ENCODE measurements around the gene KIF19. TPM values are rescaled to one million over a fixed set of nuclear protein-coding genes. Genes with fewer than 3 reads are reported as not detected.

The KIF19 gene
- total RNA-seq, 4 donors from 2014 or later = 0.65 to 0.91 (median 0.68) TPM; not detected in 1

- WGBS, 2 donors = 42 to 52% methylated on average over 11 of the region's 11 CpGs
- no peak overlapping the region for H3K4me3 ChIP-seq (ENCODE audit: low read depth, poor library complexity, severe bottlenecking)
- TF ChIP-seq POLR2A (IDR thresholded peaks at IDR 0.05) = no peak
- no peak for TF ChIP-seq CTCF (IDR thresholded peaks at IDR 0.05)
- intact Hi-C loops (cut with DNase I; ENCODE audit: low total_unique reads) = no loop called here
- DNase-seq (ENCODE audit: low spot score in 2 of 2) = no peak
These were observed 35.7 kb upstream of the KIF19 start for GRCh38 chr17:74290340-74290739.

GRCh38 chr17:74292495-74292894 lies 33.5 kb upstream of the KIF19 start:
- 69% methylated on average over 10 of the region's 10 CpGs for WGBS, 2 donors
- TF ChIP-seq CTCF (IDR thresholded peaks at IDR 0.05) = no peak
- no peak for TF ChIP-seq POLR2A (IDR thresholded peaks at IDR 0.05)
- H3K4me3 ChIP-seq (ENCODE audit: low read depth, poor library complexity, severe bottlenecking) = no peak overlapping the region
- intact Hi-C loops (cut with DNase I; ENCODE audit: low total_unique reads) = no loop called here
- DNase-seq (ENCODE audit: low spot score in 2 of 2) = no peak

- 69 to 76% methylated on average over 10 of the region's 10 CpGs for WGBS, 2 donors
- no peak for DNase-seq (ENCODE audit: low spot score in 2 of 2)
- TF ChIP-seq CTCF (IDR thresholded peaks at IDR 0.05) (no peak), POLR2A (IDR thresholded peaks at IDR 0.05) (no peak)
- no peak overlapping the region for H3K4me3 ChIP-seq (ENCODE audit: low read depth, poor library complexity, severe bottlenecking)
- intact Hi-C loops (cut with DNase I; ENCODE audit: low total_unique reads) = no loop called here
These were observed 30.1 kb upstream of the KIF19 start for GRCh38 chr17:74295625-74296547.

GRCh38 chr17:74296548-74296936 lies 29.5 kb upstream of the KIF19 start:
- TF ChIP-seq CTCF (IDR thresholded peaks at IDR 0.05) (no peak), POLR2A (IDR thresholded peaks at IDR 0.05) (no peak)
- WGBS, 2 donors = 10 to 22% methylated on average over 5 of the region's 5 CpGs
- intact Hi-C loops (cut with DNase I; ENCODE audit: low total_unique reads) = no loop called here
- DNase-seq (ENCODE audit: low spot score in 2 of 2) = peak in 1 of 2 donors; percentile 64
- H3K4me3 ChIP-seq (ENCODE audit: low read depth, poor library complexity, severe bottlenecking) = no peak overlapping the region

- WGBS, 2 donors = 35 to 38% methylated on average over 4 of the region's 4 CpGs
- DNase-seq (ENCODE audit: low spot score in 2 of 2) = no peak
- intact Hi-C loops (cut with DNase I; ENCODE audit: low total_unique reads) = no loop called here
- no peak for TF ChIP-seq POLR2A (IDR thresholded peaks at IDR 0.05)
- TF ChIP-seq CTCF (IDR thresholded peaks at IDR 0.05) = no peak
- H3K4me3 ChIP-seq (ENCODE audit: low read depth, poor library complexity, severe bottlenecking) = no peak overlapping the region
These were observed 28.1 kb upstream of the KIF19 start for GRCh38 chr17:74297941-74298340.
